Stimulated activated naive CD8-positive, alpha-beta T cell treated with anti-CD3 and anti-CD28 coated beads, Interleukin-15, amount 100 ng/mL, for 72 hours (primary cell): Measurements from ENCODE around the gene CHST5.
"Not testable (repeated sequence)": the region's sequence is repeated elsewhere in the genome, so short reads cannot be mapped to it uniquely, and the experiment has no call there.

Experiments used
- ATAC-seq: fragments of 150-1000 bp; cut with Tn5 transposase; 2 replicates; pipeline ENCODE4 v1.10.0; 2021; ENCODE audit warnings: mild to moderate bottlenecking, moderate library complexity
- DNase-seq, 2 donors: peaks; one replicate each; pipeline ENCODE4 v3.0.0; 2021 to 2022
- H3K27ac Mint-ChIP-seq, 2 donors: one replicate each; pipeline ENCODE4 v1.8.0; 2022; ENCODE audit warnings: mild to moderate bottlenecking in 2 of 2, mixed read lengths in 2 of 2, moderate library complexity in 2 of 2
- H3K27me3 Mint-ChIP-seq: one replicate; pipeline ENCODE4 v1.8.0; 2022; ENCODE audit warnings: mixed read lengths
- H3K4me1 Mint-ChIP-seq: one replicate; pipeline ENCODE4 v1.8.0; 2022; ENCODE audit warnings: mild to moderate bottlenecking, mixed read lengths
- H3K4me3 Mint-ChIP-seq, 2 donors: one replicate each; pipeline ENCODE4 v1.8.0; 2022; ENCODE audit warnings: mild to moderate bottlenecking in 2 of 2, mixed read lengths in 2 of 2, moderate library complexity in 1 of 2
- H3K9me3 Mint-ChIP-seq, 2 donors: one replicate each; pipeline ENCODE4 v1.8.0; 2022; ENCODE audit warnings: mixed read lengths in 2 of 2

The CHST5 gene

GRCh38 chr16:75498605-75499322, 37.1 kb downstream of the CHST5 start:
- not testable (repeated sequence) for DNase-seq, ATAC-seq, H3K4me1 Mint-ChIP-seq, H3K4me3 Mint-ChIP-seq, H3K27ac Mint-ChIP-seq, H3K9me3 Mint-ChIP-seq
- peaks cover 35% of the 10 kb centered on the region for H3K27me3 Mint-ChIP-seq

DNA sequence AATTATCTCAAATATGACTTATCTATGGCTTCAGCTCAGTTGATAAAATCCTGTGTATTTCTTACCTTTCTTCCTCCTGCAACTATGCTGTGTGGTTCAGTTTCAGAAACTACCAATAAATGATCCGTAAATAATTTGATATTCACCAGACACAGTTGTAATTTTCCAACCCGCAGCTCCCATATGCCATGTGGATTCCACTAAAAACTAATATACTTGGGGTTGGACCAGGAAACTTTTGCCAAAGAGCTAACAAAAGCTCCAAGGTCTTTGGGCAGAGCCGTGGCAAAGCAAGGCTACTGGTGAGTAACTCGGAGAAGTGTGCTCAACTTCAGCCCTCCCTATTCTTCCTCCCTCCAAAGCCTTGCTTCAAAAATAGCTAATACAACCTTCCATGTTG, 38.4 kb downstream of the CHST5 start:
- peaks cover 41% of the 10 kb centered on the region for H3K27me3 Mint-ChIP-seq
- DNase-seq = no peak
- H3K4me3 Mint-ChIP-seq = no peak overlapping the region
- no peak for ATAC-seq
- H3K27ac Mint-ChIP-seq = peak overlapping the region in 1 of 2 donors; percentile 23
- peaks cover 9% of the 10 kb centered on the region for H3K4me1 Mint-ChIP-seq
- no peaks in the 10 kb centered on the region for H3K9me3 Mint-ChIP-seq

DNA sequence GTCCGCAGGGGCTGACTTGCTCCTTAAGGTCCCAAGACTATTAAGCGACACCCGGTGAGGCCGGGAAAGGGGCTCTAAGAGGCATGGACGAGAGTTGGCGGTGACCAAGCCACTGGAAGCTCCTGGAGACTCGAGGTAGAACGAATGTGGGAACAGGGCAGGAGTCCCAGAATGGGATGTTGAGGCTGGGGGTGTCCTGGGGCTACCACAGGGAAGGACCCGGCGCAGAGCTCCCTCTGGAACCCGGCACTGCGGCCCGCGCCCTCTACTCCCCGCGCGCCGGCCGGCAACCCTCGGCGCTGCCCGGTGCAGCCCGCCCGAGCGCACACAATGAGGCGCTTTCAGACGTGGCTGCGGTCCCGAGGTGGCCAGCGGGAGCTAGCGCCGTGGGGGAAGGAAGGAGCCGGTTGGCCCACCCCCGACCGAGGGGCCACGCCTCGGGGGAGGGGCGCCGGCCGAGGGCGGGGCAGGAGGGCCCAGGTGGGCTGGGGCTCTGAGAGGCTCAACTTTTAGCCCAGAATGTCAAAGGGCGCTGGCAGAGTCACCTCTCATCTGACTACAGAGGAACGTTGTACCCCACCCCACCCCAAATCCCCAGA, 40.7 kb downstream of the CHST5 start, which contains the start of gene CHST6:
CHST6 (minus strand) TSS at position 366 of the 599 bp plus-strand sequence. CDS start 15,613 bp downstream, outside the sequence.
- Mint-ChIP-seq H3K27ac (peak within 1 kb of the TSS; percentile 42 to 52), H3K27me3 (peaks cover 41% of the 10 kb centered on the region), H3K4me3 (peak within 1 kb of the TSS; percentile 66 to 67), H3K9me3 (no peaks in the 10 kb centered on the region), H3K4me1 (peaks cover 9% of the 10 kb centered on the region)
- ATAC-seq = peak; percentile 75
- DNase-seq = peak; percentile 17 to 18

GRCh38 chr16:75494661-75495075, 41.2 kb downstream of the CHST5 start:
- peak; percentile 42 for ATAC-seq
- DNase-seq = no peak
- Mint-ChIP-seq H3K4me3 (peak overlapping the region; percentile 66 to 67), H3K9me3 (no peaks in the 10 kb centered on the region), H3K4me1 (peaks cover 9% of the 10 kb centered on the region), H3K27ac (peak overlapping the region; percentile 42 to 52), H3K27me3 (peaks cover 41% of the 10 kb centered on the region)

- no peak for ATAC-seq
- Mint-ChIP-seq H3K4me3 (peak overlapping the region; percentile 66 to 67), H3K27ac (no peak overlapping the region), H3K4me1 (peaks cover 9% of the 10 kb centered on the region), H3K27me3 (peaks cover 41% of the 10 kb centered on the region), H3K9me3 (no peaks in the 10 kb centered on the region)
- no peak for DNase-seq
Observed at GRCh38 chr16:75494184-75494583, 41.7 kb downstream of the CHST5 start.

DNA sequence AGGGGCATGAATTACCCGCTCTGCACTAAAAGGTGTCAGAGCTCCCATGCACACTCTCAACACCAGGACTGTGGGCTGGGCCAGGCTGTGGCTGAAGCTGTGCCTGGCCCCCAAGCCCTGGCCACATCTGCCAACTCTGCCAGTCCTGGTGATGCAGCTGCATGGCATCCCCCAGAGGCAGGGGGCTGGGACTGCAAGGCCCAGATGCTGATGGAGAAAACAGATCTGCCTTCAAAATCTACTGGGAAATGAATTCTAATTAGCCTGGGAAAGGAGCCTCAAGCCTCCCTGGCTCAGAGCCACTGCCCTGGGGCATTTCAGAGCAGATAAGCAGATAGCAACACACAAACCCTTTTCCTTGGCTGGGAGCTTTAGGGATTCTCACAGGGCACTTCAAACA, 44.0 kb downstream of the CHST5 start:
- peaks cover 30% of the 10 kb centered on the region for H3K27me3 Mint-ChIP-seq
- H3K9me3 Mint-ChIP-seq = no peaks in the 10 kb centered on the region
- no peak overlapping the region for H3K4me3 Mint-ChIP-seq
- H3K4me1 Mint-ChIP-seq = peaks cover 9% of the 10 kb centered on the region
- ATAC-seq = peak; percentile 56
- no peak overlapping the region for H3K27ac Mint-ChIP-seq
- DNase-seq = no peak

GRCh38 chr16:75488322-75488721, 47.6 kb downstream of the CHST5 start:
- Mint-ChIP-seq H3K9me3 (no peaks in the 10 kb centered on the region), H3K27me3 (peaks cover 18% of the 10 kb centered on the region), H3K4me1 (no peaks in the 10 kb centered on the region), H3K27ac (no peak overlapping the region), H3K4me3 (no peak overlapping the region)
- ATAC-seq = no peak
- DNase-seq = no peak

- no peak for DNase-seq
- Mint-ChIP-seq H3K4me1 (no peaks in the 10 kb centered on the region), H3K27ac (peak overlapping the region in 1 of 2 donors; percentile 27), H3K9me3 (no peaks in the 10 kb centered on the region), H3K27me3 (peaks cover 16% of the 10 kb centered on the region), H3K4me3 (no peak overlapping the region)
- ATAC-seq = no peak
Observed at GRCh38 chr16:75486676-75487313, 49.1 kb downstream of the CHST5 start.

- no peaks in the 10 kb centered on the region for H3K9me3 Mint-ChIP-seq
- H3K4me3 Mint-ChIP-seq = no peak overlapping the region
- H3K27me3 Mint-ChIP-seq = peaks cover 22% of the 10 kb centered on the region
- H3K4me1 Mint-ChIP-seq = no peaks in the 10 kb centered on the region
- DNase-seq (no peak), ATAC-seq (no peak)
- H3K27ac Mint-ChIP-seq = peak overlapping the region in 1 of 2 donors; percentile 37
Observed at GRCh38 chr16:75486014-75486675, 49.8 kb downstream of the CHST5 start.

DNA sequence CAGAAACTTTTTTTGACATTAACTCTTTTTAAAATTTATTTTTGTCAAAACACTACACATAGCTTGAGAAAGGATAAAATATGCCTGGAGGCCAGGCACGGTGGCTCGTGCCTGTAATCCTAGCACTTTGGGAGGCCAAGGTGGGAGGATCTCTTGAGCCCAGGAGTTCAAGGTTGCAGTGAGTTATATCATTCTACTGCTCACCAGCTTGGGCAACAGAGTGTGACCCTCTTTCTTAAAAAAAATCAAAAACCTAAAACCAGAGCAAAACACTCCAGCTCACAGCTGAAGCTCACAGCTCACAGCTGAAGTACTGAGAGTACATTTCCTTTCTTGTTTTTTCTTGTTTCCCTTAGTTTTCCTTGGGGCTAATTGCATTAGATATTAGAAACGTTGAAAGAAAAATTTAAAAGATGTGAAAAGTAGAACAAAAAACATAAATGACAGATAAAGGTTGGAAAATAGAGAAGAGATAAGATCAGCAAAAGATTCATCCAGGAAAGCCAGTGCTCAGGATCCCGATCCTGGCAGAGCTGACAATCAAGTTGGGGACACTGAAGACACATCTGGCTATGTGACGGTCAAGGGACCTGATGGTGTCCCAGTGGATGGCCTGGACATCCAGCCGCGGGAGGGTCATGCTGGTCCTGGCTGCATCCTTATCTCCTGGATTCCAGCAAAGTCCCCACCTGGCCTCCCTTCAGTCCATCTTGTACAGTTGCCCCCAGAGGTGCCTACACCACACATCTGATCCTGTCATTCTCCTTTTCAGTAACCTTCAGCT, 50.5 kb downstream of the CHST5 start:
- no peaks in the 10 kb centered on the region for H3K4me1 Mint-ChIP-seq
- DNase-seq (no peak), ATAC-seq (no peak)
- H3K27me3 Mint-ChIP-seq = peaks cover 22% of the 10 kb centered on the region
- H3K9me3 Mint-ChIP-seq = no peaks in the 10 kb centered on the region
- no peak overlapping the region for H3K4me3 Mint-ChIP-seq
- H3K27ac Mint-ChIP-seq = no peak overlapping the region

DNA sequence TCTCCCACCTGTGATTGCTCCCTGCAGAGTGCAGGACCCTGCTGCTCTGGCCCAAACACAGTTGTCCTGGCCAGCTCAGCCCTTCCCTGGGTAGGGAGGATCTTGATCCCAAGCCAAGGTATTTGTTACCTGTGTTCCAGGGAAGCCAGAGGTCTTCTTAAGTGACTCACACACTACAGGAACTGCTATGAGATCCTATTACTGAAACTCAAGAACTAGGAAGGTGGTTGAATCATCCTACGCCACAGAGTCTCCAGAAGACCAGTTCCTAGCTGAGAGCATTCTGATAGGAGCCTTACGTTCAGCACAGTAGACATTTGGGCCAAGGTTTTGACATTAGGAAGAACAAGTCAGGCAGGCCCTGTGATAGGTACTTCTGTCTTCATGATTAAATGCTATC, 52.7 kb downstream of the CHST5 start:
- no peak for ATAC-seq
- no peaks in the 10 kb centered on the region for H3K9me3 Mint-ChIP-seq
- H3K27ac Mint-ChIP-seq = no peak overlapping the region
- H3K27me3 Mint-ChIP-seq = peaks cover 25% of the 10 kb centered on the region
- H3K4me1 Mint-ChIP-seq = no peaks in the 10 kb centered on the region
- DNase-seq = no peak
- H3K4me3 Mint-ChIP-seq = no peak overlapping the region

- Mint-ChIP-seq H3K27ac (no peak overlapping the region), H3K9me3 (no peaks in the 10 kb centered on the region), H3K27me3 (peaks cover 32% of the 10 kb centered on the region), H3K4me1 (no peaks in the 10 kb centered on the region), H3K4me3 (no peak overlapping the region)
- ATAC-seq (no peak), DNase-seq (no peak)
Observed at GRCh38 chr16:75482434-75483205, 53.3 kb downstream of the CHST5 start.

GRCh38 chr16:75481475-75481874, 54.4 kb downstream of the CHST5 start:
- Mint-ChIP-seq H3K27ac (no peak overlapping the region), H3K9me3 (no peaks in the 10 kb centered on the region), H3K4me1 (no peaks in the 10 kb centered on the region), H3K4me3 (no peak overlapping the region), H3K27me3 (peaks cover 33% of the 10 kb centered on the region)
- DNase-seq (no peak), ATAC-seq (no peak)

DNA sequence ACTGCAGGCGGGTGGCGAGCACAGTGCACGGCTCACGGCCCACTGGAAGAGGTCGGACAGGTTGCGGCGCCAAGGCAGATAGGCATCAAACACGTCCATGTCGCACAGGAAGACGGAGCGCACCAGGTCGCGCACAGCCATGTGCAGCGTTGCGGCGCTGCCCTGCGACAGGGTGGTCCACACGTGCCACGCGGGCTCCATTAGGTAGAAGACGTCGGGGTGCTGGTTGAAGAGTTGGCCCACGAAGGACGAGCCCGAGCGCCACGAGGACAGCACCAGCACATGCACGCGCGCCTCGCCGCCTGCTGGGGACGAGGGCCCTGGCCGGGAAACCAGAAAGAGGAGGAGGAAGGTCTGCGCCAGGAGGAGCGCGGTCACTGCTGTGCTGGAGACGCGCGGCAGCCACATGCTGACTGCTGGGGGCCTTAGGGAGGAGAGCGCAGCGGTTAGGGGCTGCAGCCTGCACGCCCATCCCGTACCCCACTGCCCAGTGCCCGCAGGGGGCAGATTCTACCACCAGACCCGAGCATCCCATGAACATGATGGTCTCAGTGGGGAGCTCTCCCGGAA, 56.4 kb downstream of the CHST5 start:
- Mint-ChIP-seq H3K27ac (no peak overlapping the region), H3K4me3 (no peak overlapping the region), H3K4me1 (no peaks in the 10 kb centered on the region), H3K9me3 (no peaks in the 10 kb centered on the region), H3K27me3 (peaks cover 19% of the 10 kb centered on the region)
- ATAC-seq = no peak
- no peak for DNase-seq
